ENCODE results near the gene LMTK2.

Gene LMTK2

GRCh38 chr7:98106647-98107312 lies at the start of gene LMTK2:
Gene LMTK2 (plus strand): TSS chr7:98106862. CDS start chr7:98107178, 316 bp downstream.
- peak; percentile 96 for DNase-seq

GRCh38 chr7:98057157-98057556 lies 49.5 kb upstream of the LMTK2 start:
- DNase-seq = no peak

GRCh38 chr7:98058186-98058585 lies 48.5 kb upstream of the LMTK2 start:
- no peak for DNase-seq

- no peak for DNase-seq
Measured at GRCh38 chr7:98064233-98064632, 42.4 kb upstream of the LMTK2 start.

- DNase-seq = no peak
Measured at GRCh38 chr7:98066208-98066607, 40.5 kb upstream of the LMTK2 start.

- DNase-seq = no peak
Measured at GRCh38 chr7:98066934-98067507, 39.6 kb upstream of the LMTK2 start.

- DNase-seq = no peak
Measured at GRCh38 chr7:98073047-98073446, 33.6 kb upstream of the LMTK2 start.

- DNase-seq = no peak
Measured at GRCh38 chr7:98075801-98076200, 30.9 kb upstream of the LMTK2 start.

- DNase-seq = no peak
Measured at GRCh38 chr7:98077762-98078161, 28.9 kb upstream of the LMTK2 start.

GRCh38 chr7:98078197-98078870 lies 28.3 kb upstream of the LMTK2 start:
- DNase-seq = no peak

GRCh38 chr7:98079891-98080648 lies 26.6 kb upstream of the LMTK2 start:
- no peak for DNase-seq

- no peak for DNase-seq
Measured at GRCh38 chr7:98081319-98081718, 25.3 kb upstream of the LMTK2 start.

GRCh38 chr7:98084631-98085030 lies 22.0 kb upstream of the LMTK2 start:
- no peak for DNase-seq

GRCh38 chr7:98085674-98086073 lies 21.0 kb upstream of the LMTK2 start:
- DNase-seq = no peak

GRCh38 chr7:98086281-98086718 lies 20.4 kb upstream of the LMTK2 start:
- no peak for DNase-seq

- no peak for DNase-seq
Measured at GRCh38 chr7:98088109-98088508, 18.6 kb upstream of the LMTK2 start.

GRCh38 chr7:98090116-98090515 lies 16.5 kb upstream of the LMTK2 start:
- DNase-seq = no peak

- DNase-seq = no peak
Measured at GRCh38 chr7:98091061-98091460, 15.6 kb upstream of the LMTK2 start.

GRCh38 chr7:98091523-98091922 lies 15.1 kb upstream of the LMTK2 start:
- DNase-seq = no peak

GRCh38 chr7:98097042-98097645 lies 9.5 kb upstream of the LMTK2 start:
- DNase-seq = no peak

GRCh38 chr7:98100088-98100487 lies 6.6 kb upstream of the LMTK2 start:
- DNase-seq = no peak

- DNase-seq = no peak
Measured at GRCh38 chr7:98102170-98102569, 4.5 kb upstream of the LMTK2 start.

GRCh38 chr7:98105942-98106544 lies 619 bp upstream of the LMTK2 start:
- DNase-seq = no peak

Measured in CD4-positive, alpha-beta T cell treated with Interleukin-21 for 1 hour (primary cell).